ENCODE data around the gene PHLPP1.
"Not testable (repeated sequence)": the region's sequence is repeated elsewhere in the genome, so short reads cannot be mapped to it uniquely, and the experiment has no call there.

PHLPP1 gene

DNA sequence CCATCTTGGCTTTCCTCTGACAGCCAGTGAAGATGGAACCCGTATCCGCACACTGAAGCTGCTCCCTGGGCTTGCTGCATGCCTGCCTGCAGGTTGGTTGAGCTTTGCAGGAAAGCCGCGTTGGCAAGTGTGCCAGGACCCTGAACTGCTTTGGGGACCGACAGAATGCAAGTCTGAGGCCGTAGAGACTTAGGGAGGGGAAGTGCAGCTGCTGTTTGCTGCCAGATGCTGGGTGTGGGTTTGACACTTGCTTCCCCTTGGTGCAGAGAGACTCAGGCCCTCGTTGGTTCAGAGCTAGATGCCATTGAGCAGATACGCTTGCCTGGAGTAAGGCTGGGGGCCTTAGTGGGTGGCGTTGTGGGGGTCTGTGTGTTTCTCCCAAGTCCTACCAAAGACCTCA lies 13.1 kb upstream of the PHLPP1 start:
- DNase-seq (ENCODE audit: low read depth, low spot score), result no peak
- Histone ChIP-seq H3K27ac (ENCODE audit: low read length) (no peak overlapping the region), H3K36me3 (ENCODE audit: control insufficient read depth, insufficient read depth, low read length) (no peaks in the 10 kb centered on the region), H3K27me3 (ENCODE audit: control insufficient read depth, insufficient read depth, low read length) (no peaks in the 10 kb centered on the region), H3K9me3 (ENCODE audit: control insufficient read depth, insufficient read depth, low read length) (no peaks in the 10 kb centered on the region), H3K4me3 (ENCODE audit: low read length) (no peak overlapping the region), H3K4me1 (ENCODE audit: control insufficient read depth, insufficient read depth, low read length) (no peaks in the 10 kb centered on the region)
- WGBS (ENCODE audit: insufficient coverage, insufficient read length), result no CpG with 5 or more reads among the region's 9 CpGs

DNA sequence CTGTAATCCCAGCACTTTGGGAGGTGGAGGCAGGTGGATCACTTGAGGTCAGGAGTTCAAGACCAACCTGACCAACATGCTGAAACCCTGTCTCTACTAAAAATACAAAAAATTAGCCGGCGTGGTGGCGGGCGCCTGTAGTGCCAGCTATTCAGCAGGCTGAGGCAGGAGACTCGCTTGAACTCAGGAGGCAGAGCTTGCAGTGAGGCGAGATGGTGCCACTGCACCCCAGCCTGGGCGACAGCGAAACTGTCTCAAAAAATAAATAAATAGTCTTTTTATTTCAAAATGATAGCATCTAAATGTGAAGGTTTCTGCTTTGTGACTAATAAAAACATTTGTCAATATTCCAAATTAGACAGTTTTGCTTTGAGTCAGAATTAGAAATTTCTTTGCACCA lies 8.5 kb upstream of the PHLPP1 start:
- not testable (repeated sequence) for H3K9me3 ChIP-seq (ENCODE audit: control insufficient read depth, insufficient read depth, low read length); H3K4me1 ChIP-seq (ENCODE audit: control insufficient read depth, insufficient read depth, low read length); H3K4me3 ChIP-seq (ENCODE audit: low read length); H3K27ac ChIP-seq (ENCODE audit: low read length); H3K27me3 ChIP-seq (ENCODE audit: control insufficient read depth, insufficient read depth, low read length); DNase-seq (ENCODE audit: low read depth, low spot score); H3K36me3 ChIP-seq (ENCODE audit: control insufficient read depth, insufficient read depth, low read length)
- no CpG with 5 or more reads among the region's 8 CpGs for WGBS (ENCODE audit: insufficient coverage, insufficient read length)

DNA sequence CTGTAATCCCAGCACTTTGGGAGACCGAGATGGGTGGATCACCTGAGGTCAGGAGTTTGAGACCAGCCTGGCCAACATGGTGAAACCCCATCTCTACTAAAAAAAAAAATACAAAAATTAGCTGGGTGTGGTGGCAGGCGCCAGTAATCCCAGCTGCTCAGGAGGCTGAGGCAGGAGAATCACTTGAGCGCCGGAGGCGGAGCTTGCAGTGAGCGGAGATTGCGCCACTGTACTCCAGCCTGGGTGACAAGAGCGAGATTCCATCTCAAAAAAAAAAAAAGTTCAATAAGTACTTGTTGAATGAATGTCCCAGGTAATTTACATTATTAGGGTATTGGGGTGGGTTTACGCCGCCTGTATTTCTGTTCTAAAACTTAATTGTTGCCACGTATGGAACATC lies 5.4 kb upstream of the PHLPP1 start:
- H3K36me3 ChIP-seq (ENCODE audit: control insufficient read depth, insufficient read depth, low read length); DNase-seq (ENCODE audit: low read depth, low spot score); H3K9me3 ChIP-seq (ENCODE audit: control insufficient read depth, insufficient read depth, low read length); H3K27ac ChIP-seq (ENCODE audit: low read length); H3K27me3 ChIP-seq (ENCODE audit: control insufficient read depth, insufficient read depth, low read length); H3K4me1 ChIP-seq (ENCODE audit: control insufficient read depth, insufficient read depth, low read length); H3K4me3 ChIP-seq (ENCODE audit: low read length): not testable (repeated sequence)
- WGBS (ENCODE audit: insufficient coverage, insufficient read length), result no CpG with 5 or more reads among the region's 11 CpGs

DNA sequence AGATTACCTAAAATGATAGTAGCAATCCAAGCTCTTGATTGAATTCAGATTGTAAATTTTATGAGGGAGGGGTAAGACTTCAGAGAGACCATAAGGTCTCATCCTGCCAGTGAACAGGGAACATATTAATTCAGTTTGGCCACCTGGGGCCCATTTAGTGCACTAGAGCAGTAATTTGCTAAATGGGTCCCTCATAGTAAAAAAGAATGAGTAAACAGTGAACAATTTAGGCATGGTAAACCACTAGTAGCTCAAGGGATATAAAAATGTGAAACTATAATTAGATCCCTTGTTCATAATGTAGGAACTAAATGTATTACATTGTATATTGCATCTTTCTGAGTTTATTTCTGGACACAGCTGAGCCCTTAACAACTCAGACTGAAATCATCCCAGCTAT lies 4.9 kb upstream of the PHLPP1 start:
- Histone ChIP-seq H3K27ac (ENCODE audit: low read length) (no peak overlapping the region), H3K9me3 (ENCODE audit: control insufficient read depth, insufficient read depth, low read length) (no peaks in the 10 kb centered on the region), H3K4me3 (ENCODE audit: low read length) (no peak overlapping the region), H3K27me3 (ENCODE audit: control insufficient read depth, insufficient read depth, low read length) (no peaks in the 10 kb centered on the region), H3K36me3 (ENCODE audit: control insufficient read depth, insufficient read depth, low read length) (no peaks in the 10 kb centered on the region), H3K4me1 (ENCODE audit: control insufficient read depth, insufficient read depth, low read length) (no peaks in the 10 kb centered on the region; the same call in 1 of the 2 replicates)
- DNase-seq (ENCODE audit: low read depth, low spot score), result no peak

DNA sequence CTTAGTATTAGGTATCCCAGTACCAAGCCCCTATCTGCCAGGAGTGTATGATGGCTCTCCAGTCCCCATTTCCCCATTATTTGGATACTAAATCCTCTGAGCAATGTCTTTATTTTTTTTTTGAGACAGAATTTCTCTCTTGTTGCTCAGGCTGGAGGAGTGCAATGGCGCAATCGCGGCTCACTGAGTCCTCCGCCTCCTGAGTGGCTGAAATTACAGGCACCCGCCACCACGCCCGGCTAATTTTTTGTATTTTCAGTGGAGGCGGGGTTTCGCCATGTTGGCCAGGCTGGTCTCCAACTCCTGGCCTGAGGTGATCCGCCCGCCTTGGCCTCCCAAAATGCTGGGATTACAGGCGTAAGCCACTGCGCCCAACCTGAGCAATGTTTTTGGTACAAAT lies 3.6 kb upstream of the PHLPP1 start:
- WGBS (ENCODE audit: insufficient coverage, insufficient read length), result no CpG with 5 or more reads among the region's 13 CpGs
- Histone ChIP-seq H3K9me3 (ENCODE audit: control insufficient read depth, insufficient read depth, low read length) (no peaks in the 10 kb centered on the region), H3K27me3 (ENCODE audit: control insufficient read depth, insufficient read depth, low read length) (no peaks in the 10 kb centered on the region), H3K4me3 (ENCODE audit: low read length) (no peak overlapping the region), H3K4me1 (ENCODE audit: control insufficient read depth, insufficient read depth, low read length) (no peaks in the 10 kb centered on the region; the same call in 1 of the 2 replicates), H3K36me3 (ENCODE audit: control insufficient read depth, insufficient read depth, low read length) (no peaks in the 10 kb centered on the region), H3K27ac (ENCODE audit: low read length) (no peak overlapping the region)
- no peak for DNase-seq (ENCODE audit: low read depth, low spot score)

DNA sequence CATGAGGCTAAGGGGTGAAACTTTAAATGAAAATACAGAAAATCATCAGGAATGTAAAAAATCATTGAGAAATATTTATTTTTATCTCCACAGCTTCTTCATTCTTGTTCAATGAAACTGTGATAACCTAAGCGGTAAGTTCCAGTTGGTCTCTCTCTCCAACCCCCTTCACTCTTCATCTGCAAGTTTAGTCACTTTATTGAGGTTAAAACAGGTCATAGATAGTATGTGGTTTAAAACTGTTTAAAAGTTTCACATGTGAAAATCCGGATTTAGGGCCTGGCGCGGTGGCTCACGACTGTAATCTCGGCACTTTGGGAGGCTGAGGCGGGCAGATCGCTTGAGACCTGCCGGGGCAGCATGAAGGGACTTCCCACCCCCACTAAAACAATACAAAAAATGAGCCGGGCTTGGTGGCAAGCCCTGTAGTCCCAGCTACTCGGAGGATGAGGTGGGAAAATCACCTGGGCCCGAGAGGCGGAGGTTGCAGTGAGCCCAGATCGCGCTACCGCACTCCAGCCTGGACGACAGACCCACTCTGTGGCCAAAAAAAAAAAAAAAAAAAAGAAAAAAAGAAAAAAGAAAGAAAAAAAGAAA lies 1.6 kb upstream of the PHLPP1 start:
- no peak overlapping the region for H3K27ac ChIP-seq (ENCODE audit: low read length)
- no peaks in the 10 kb centered on the region for H3K27me3 ChIP-seq (ENCODE audit: control insufficient read depth, insufficient read depth, low read length)
- WGBS (ENCODE audit: insufficient coverage, insufficient read length), result no CpG with 5 or more reads among the region's 17 CpGs
- no peaks in the 10 kb centered on the region; the same call in 1 of the 2 replicates for H3K4me1 ChIP-seq (ENCODE audit: control insufficient read depth, insufficient read depth, low read length)
- no peak overlapping the region for H3K4me3 ChIP-seq (ENCODE audit: low read length)
- no peaks in the 10 kb centered on the region for H3K36me3 ChIP-seq (ENCODE audit: control insufficient read depth, insufficient read depth, low read length)
- no peak for DNase-seq (ENCODE audit: low read depth, low spot score)
- H3K9me3 ChIP-seq (ENCODE audit: control insufficient read depth, insufficient read depth, low read length), result no peaks in the 10 kb centered on the region

DNA sequence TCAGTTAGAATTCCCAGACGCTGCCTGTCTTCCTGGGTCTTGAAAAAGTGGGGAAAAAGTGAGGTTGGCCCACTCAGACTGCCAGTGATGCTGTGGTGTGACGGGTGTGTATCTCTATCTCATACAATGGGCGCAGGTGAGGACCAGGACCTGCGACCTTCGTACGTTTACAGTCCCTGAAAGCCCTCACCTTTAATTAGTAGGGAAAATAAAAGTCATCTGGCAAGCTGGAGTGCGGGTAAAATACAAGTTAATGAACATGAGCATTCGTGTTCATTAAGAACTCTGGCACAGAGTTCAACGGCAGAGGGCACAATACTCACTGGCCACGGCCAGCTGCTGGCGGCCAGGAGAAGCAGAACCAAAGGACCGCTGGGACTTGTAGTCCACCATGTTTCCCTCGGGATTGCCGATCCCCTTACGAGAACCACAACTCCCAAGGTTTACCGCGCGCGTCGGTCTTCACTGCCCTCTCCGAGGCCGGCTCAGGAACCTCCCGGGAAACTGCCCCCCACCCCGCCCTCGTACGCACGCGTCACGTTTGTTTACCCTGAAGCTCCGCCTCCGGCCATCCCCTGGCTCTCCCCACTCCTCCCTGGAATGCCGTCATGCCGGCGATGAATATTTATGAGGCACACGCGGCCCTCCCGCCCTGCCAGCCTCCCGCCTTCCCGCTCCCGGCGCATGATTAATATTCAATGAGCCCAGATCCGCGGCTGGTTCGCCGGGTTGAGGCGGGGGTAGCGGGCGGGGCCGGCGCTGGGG lies 488 bp upstream of the PHLPP1 start:
- H3K4me1 ChIP-seq (ENCODE audit: control insufficient read depth, insufficient read depth, low read length), result no peaks in the 10 kb centered on the region; the same call in 1 of the 2 replicates
- peak; percentile 98 for DNase-seq (ENCODE audit: low read depth, low spot score)
- peak overlapping the region; percentile 99; the same call in 1 of the 2 replicates for H3K4me3 ChIP-seq (ENCODE audit: low read length)
- WGBS (ENCODE audit: insufficient coverage, insufficient read length), result no CpG with 5 or more reads among the region's 50 CpGs
- no peak overlapping the region for H3K27ac ChIP-seq (ENCODE audit: low read length)
- no peaks in the 10 kb centered on the region for H3K36me3 ChIP-seq (ENCODE audit: control insufficient read depth, insufficient read depth, low read length)
- H3K9me3 ChIP-seq (ENCODE audit: control insufficient read depth, insufficient read depth, low read length), result no peaks in the 10 kb centered on the region
- H3K27me3 ChIP-seq (ENCODE audit: control insufficient read depth, insufficient read depth, low read length), result no peaks in the 10 kb centered on the region

DNA sequence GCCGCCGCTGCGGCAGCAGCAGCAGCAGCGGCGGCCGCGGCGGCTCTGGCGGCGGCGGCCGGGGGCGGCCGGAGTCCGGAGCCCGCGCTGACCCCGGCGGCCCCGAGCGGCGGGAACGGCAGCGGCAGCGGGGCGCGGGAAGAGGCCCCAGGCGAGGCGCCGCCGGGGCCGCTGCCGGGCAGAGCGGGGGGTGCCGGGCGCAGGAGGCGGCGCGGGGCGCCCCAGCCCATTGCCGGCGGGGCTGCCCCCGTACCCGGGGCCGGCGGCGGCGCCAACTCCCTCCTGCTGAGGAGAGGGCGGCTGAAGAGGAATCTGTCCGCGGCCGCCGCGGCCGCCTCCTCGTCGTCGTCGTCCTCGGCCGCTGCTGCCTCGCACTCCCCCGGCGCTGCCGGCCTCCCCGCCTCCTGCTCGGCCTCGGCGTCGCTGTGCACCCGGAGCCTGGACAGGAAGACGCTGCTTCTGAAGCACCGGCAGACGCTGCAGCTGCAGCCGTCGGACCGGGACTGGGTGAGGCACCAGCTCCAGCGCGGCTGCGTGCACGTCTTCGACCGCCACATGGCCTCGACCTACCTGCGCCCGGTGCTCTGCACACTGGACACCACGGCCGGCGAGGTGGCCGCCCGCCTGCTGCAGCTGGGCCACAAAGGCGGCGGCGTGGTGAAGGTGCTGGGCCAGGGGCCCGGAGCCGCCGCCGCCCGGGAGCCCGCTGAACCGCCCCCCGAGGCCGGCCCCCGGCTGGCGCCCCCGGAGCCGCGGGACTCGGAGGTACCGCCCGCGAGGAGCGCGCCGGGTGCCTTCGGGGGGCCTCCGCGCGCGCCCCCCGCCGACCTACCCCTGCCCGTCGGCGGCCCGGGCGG lies 646 bp downstream of the PHLPP1 start:
- H3K4me1 ChIP-seq (ENCODE audit: control insufficient read depth, insufficient read depth, low read length), result no peaks in the 10 kb centered on the region; the same call in 1 of the 2 replicates

DNA sequence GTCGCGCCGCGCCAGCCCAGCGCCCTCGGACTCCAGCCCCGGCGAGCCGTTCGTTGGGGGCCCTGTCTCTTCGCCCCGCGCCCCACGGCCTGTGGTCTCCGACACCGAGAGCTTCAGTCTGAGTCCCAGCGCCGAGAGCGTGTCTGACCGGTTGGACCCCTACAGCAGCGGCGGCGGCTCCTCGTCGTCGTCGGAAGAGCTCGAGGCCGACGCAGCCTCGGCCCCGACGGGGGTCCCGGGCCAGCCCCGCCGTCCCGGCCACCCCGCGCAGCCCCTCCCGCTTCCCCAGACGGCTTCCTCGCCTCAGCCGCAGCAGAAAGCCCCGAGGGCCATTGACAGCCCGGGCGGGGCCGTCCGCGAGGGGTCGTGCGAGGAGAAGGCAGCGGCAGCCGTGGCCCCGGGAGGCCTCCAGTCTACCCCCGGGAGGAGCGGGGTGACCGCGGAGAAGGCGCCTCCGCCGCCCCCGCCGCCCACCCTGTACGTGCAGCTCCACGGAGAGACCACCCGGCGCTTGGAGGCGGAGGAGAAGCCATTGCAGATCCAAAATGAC lies 1.4 kb downstream of the PHLPP1 start:
- DNase-seq (ENCODE audit: low read depth, low spot score), result no peak
- peak overlapping the region; percentile 99 for H3K4me3 ChIP-seq (ENCODE audit: low read length)
- no peaks in the 10 kb centered on the region for H3K36me3 ChIP-seq (ENCODE audit: control insufficient read depth, insufficient read depth, low read length)
- H3K27me3 ChIP-seq (ENCODE audit: control insufficient read depth, insufficient read depth, low read length), result no peaks in the 10 kb centered on the region
- no peak overlapping the region for H3K27ac ChIP-seq (ENCODE audit: low read length)
- no peaks in the 10 kb centered on the region; the same call in 1 of the 2 replicates for H3K4me1 ChIP-seq (ENCODE audit: control insufficient read depth, insufficient read depth, low read length)
- H3K9me3 ChIP-seq (ENCODE audit: control insufficient read depth, insufficient read depth, low read length), result no peaks in the 10 kb centered on the region
- no CpG with 5 or more reads among the region's 68 CpGs for WGBS (ENCODE audit: insufficient coverage, insufficient read length)

More for the DNA sequence above, 646 bp downstream of the PHLPP1 start:
- Histone ChIP-seq H3K27me3 (ENCODE audit: control insufficient read depth, insufficient read depth, low read length) (no peaks in the 10 kb centered on the region), H3K9me3 (ENCODE audit: control insufficient read depth, insufficient read depth, low read length) (no peaks in the 10 kb centered on the region), H3K36me3 (ENCODE audit: control insufficient read depth, insufficient read depth, low read length) (no peaks in the 10 kb centered on the region), H3K4me3 (ENCODE audit: low read length) (peak overlapping the region; percentile 99), H3K27ac (ENCODE audit: low read length) (no peak overlapping the region)
- no CpG with 5 or more reads among the region's 127 CpGs for WGBS (ENCODE audit: insufficient coverage, insufficient read length)
- no peak for DNase-seq (ENCODE audit: low read depth, low spot score)

DNA sequence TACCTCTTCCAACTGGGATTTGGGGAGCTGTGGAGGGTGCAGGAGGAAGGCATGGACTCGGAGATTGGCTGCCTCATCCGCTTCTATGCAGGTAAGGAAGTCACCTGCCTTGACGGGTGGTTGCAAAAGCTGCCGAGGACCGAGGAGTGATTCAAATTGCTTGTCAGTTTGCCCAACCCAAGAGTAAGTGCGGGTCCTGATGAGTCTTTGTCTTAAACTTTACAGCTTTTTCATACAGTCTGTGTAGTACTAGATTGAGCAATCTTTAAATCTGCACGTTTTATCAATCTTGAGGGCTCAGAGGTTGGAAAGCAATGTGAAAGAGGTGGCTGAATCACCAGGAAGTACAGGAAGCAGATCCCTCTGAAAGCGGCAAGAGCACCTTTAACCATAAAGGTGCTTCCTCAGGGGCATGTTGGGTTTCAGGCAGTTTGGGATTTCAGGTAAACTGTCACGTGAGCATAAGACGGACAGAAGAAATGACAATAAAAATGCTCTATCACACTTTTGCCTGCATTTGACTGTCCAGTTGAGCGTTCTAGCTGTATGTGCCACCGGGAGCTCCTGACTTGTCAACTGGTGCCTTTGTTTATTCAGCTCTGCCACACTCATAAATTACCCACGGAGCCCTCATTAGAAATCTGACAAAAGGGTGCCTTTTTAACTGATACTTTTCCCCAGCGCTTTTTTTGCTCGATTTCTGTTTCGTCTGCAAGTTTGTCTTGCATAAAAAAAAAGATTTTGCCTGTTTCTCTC lies 2.0 kb downstream of the PHLPP1 start:
- Histone ChIP-seq H3K9me3 (ENCODE audit: control insufficient read depth, insufficient read depth, low read length) (no peaks in the 10 kb centered on the region), H3K27me3 (ENCODE audit: control insufficient read depth, insufficient read depth, low read length) (no peaks in the 10 kb centered on the region), H3K27ac (ENCODE audit: low read length) (no peak overlapping the region), H3K4me3 (ENCODE audit: low read length) (peak overlapping the region; percentile 99), H3K4me1 (ENCODE audit: control insufficient read depth, insufficient read depth, low read length) (no peaks in the 10 kb centered on the region; the same call in 1 of the 2 replicates), H3K36me3 (ENCODE audit: control insufficient read depth, insufficient read depth, low read length) (no peaks in the 10 kb centered on the region)
- DNase-seq (ENCODE audit: low read depth, low spot score), result no peak
- WGBS (ENCODE audit: insufficient coverage, insufficient read length), result no CpG with 5 or more reads among the region's 16 CpGs
